AG04450 (cell line): Measurements from ENCODE around the gene MRPL41. TPM values are rescaled to one million over a fixed set of nuclear protein-coding genes. Genes with fewer than 3 reads are reported as not detected.
"Not testable (repeated sequence)": the region's sequence is repeated elsewhere in the genome, so short reads cannot be mapped to it uniquely, and the experiment has no call there.

ENCODE experiments used
- CTCF ChIA-PET: fragments of 300-600, 350-600 bp; formaldehyde crosslinking; extraction: SDS; loops from one replicate; lab custom pipeline; 2022; ENCODE audit warnings: antibody characterized with exemption, inconsistent platforms; lab: Charles Lee
- POLR2A ChIA-PET: fragments of 350-600 bp; formaldehyde crosslinking; extraction: SDS; loops from one replicate; lab custom pipeline; 2021; ENCODE audit warnings: antibody characterized with exemption, inconsistent platforms; lab: Yijun Ruan, JAX
- DNase-seq: peaks from one replicate; pipeline ENCODE4 v3.0.0-alpha.2; 2011; ENCODE audit warnings: low read depth, low spot score
- H3K27ac ChIP-seq: one replicate; pipeline ENCODE4 v1.5.1; 2012; ENCODE audit warnings: low read depth, low read length, control low read depth
- H3K27me3 ChIP-seq: one replicate; pipeline ENCODE4 v1.6.0; 2012; ENCODE audit warnings: low read length; ENCODE audit not compliant: control insufficient read depth, insufficient read depth
- H3K4me3 ChIP-seq: 2 replicates; pipeline ENCODE4 v1.5.1; 2011; ENCODE audit warnings: mild to moderate bottlenecking, low read depth, low read length, control low read depth
- H3K9me3 ChIP-seq: 2 replicates; pipeline ENCODE4 v1.5.1; 2012; ENCODE audit warnings: low read length; ENCODE audit not compliant: control insufficient read depth, insufficient read depth
- polyA plus RNA-seq: library from polyadenylated mRNA; depleted of rRNA; stranded (reverse); fragments of >200 nt; gene quantifications from 2 replicates; pipeline ENCODE4 v1.2.3, GENCODE V29; 2011
- TF ChIP-seq, protein P1 (sequence below): IDR thresholded peaks from 2 replicates; pipeline ENCODE4 v1.5.1; 2011; ENCODE audit warnings: low read depth, low read length, control low read depth, inconsistent platforms

The MRPL41 gene
- polyA plus RNA-seq, 1 experiment, result 12.3 TPM

DNA sequence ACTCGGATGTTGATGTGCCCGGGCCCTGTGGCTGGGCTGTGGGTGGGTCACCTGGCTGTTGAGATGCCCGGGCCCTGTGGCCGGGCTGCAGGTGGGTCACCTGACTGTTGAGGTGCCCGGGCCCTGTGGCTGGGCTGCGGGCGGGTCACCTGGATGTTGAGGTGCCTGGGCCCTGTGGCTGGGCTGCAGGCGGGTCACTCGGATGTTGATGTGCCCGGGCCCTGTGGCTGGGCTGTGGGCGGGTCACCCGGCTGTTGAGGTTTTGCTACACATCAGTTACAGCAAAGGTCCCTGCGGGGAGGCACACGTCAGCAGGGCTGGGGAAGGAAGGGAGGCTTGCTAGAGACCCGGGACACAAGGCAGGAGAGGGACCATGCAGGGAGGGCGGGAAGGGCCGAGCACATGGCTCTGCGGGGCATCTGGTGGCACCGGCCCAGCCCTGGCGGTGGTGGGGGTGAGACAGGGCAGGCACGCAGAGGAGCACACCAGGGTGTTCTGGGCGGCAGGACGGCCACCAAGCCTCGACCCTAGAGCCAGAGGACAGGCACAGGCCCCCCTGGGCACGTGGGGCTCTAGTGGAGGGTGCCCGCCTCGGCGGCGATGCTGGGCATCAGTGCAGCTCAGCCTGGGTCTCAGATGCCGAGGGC, 36.9 kb upstream of the MRPL41 start:
- Histone ChIP-seq H3K27ac (no peak overlapping the region), H3K27me3 (no peaks in the 10 kb centered on the region), H3K4me3 (no peak overlapping the region), H3K9me3 (peaks cover 12% of the 10 kb centered on the region; the same call in 1 of the 2 replicates)
- ChIA-PET POLR2A (no interaction called here), CTCF (no interaction called here)
- TF ChIP-seq, protein P1, sequence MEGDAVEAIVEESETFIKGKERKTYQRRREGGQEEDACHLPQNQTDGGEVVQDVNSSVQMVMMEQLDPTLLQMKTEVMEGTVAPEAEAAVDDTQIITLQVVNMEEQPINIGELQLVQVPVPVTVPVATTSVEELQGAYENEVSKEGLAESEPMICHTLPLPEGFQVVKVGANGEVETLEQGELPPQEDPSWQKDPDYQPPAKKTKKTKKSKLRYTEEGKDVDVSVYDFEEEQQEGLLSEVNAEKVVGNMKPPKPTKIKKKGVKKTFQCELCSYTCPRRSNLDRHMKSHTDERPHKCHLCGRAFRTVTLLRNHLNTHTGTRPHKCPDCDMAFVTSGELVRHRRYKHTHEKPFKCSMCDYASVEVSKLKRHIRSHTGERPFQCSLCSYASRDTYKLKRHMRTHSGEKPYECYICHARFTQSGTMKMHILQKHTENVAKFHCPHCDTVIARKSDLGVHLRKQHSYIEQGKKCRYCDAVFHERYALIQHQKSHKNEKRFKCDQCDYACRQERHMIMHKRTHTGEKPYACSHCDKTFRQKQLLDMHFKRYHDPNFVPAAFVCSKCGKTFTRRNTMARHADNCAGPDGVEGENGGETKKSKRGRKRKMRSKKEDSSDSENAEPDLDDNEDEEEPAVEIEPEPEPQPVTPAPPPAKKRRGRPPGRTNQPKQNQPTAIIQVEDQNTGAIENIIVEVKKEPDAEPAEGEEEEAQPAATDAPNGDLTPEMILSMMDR, result no peak
- DNase-seq, result no peak

DNA sequence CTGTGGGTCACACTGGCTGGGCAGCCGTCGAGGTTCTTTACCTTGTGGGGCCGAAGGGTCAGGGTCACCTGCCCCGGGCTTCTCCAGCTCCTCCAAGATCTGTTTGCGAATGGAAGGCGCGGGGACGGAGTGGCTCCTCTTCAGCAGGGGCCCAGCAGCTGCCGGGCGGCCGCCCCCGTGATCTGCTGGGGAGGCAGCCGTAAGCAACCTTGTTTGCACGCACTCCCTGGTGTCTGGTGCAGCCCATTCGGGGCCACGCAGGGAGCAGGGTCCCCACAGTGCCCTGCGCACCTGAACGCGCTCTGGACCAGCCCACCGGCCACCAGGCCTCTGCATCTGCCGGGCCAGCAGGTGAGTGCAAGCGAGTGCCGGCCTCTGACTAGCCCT, 36.3 kb upstream of the MRPL41 start:
- TF ChIP-seq, protein P1, result no peak
- POLR2A ChIA-PET, result no interaction called here
- H3K27ac ChIP-seq, result no peak overlapping the region
- DNase-seq, result no peak
- no peaks in the 10 kb centered on the region for H3K27me3 ChIP-seq
- CTCF ChIA-PET, result no interaction called here
- peaks cover 12% of the 10 kb centered on the region; the same call in 1 of the 2 replicates for H3K9me3 ChIP-seq
- H3K4me3 ChIP-seq, result no peak overlapping the region

DNA sequence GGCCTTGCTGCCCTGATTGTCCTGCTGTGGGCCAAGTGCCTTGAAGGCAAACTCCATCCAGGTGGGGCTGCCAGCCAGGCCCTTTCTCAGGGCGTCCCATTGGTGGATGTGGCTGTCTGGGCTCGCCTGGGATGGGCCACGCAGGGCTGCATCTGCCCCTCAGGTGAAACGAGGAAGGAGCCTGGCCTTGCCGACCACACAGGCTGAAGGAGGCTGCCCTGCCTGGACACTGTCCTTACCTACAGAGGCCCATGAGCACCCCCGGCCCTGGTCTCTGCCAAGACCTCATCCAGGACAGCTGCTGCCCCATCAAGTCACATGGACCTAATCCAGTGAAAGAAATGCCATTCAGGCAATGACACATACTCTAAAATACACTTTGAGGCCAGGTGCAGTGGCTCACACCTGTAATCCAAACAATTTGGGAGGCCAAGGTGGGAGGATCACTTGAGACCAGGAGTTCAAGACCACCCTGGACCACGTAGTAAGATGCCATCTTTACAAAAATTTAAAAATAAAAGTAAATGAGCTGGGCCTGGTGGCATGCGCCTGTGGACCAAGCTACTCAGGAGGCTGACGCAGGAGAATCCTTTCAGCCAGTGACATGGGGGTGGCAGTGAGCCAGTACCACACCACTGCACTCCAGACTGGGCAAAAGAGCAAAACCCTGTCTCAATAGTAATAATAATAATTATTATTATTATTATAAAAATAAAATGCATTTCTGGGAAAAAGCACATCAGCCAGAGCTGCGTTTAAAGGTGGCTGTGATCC, 35.3 kb upstream of the MRPL41 start:
- ChIA-PET CTCF (no interaction called here), POLR2A (interaction anchor here (0.6 kb wide), 1 partner anchor 424 kb away, joined by 3 read pairs; no protein-coding TSS in a partner anchor)
- no peak for DNase-seq
- H3K27me3 ChIP-seq, result no peaks in the 10 kb centered on the region
- no peak overlapping the region for H3K27ac ChIP-seq
- H3K9me3 ChIP-seq, result peaks cover 9% of the 10 kb centered on the region; the same call in 1 of the 2 replicates
- TF ChIP-seq, protein P1, result no peak
- H3K4me3 ChIP-seq, result no peak overlapping the region

GRCh38 chr9:137518661-137519459, 32.8 kb upstream of the MRPL41 start:
- POLR2A ChIA-PET, CTCF ChIA-PET, H3K27ac ChIP-seq, H3K4me3 ChIP-seq, DNase-seq, H3K27me3 ChIP-seq, H3K9me3 ChIP-seq: not testable (repeated sequence)

DNA sequence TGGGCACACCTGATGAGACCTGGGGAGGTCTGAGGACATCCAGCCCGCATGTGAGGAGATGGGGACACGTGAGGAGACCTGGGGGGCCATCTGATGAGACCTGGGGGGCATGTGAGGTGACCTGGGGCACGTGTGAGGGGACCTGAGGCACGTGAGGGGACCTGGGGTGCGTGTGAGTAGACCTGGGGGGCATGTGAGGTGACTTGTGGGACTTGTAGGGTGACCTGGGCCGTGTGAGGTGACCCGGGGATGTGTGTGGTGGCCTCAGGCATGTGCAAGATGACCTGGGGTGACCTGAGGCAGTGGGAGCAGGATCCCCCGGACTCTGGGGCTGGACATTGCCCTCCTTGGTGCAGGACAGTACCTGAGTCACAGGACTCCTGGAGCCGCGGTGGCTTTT, 32.1 kb upstream of the MRPL41 start:
- H3K9me3 ChIP-seq, result peaks cover 9% of the 10 kb centered on the region; the same call in 1 of the 2 replicates
- DNase-seq, result no peak
- H3K27ac ChIP-seq, result no peak overlapping the region
- TF ChIP-seq, protein P1, result no peak
- H3K27me3 ChIP-seq, result no peaks in the 10 kb centered on the region
- ChIA-PET CTCF (interaction anchor here (1.3 kb wide), 1 partner anchor 16 kb away, joined by 3 read pairs; no protein-coding TSS in a partner anchor), POLR2A (no interaction called here)
- no peak overlapping the region for H3K4me3 ChIP-seq
